ENCODE measurements around the gene RBM20.

Gene RBM20

DNA sequence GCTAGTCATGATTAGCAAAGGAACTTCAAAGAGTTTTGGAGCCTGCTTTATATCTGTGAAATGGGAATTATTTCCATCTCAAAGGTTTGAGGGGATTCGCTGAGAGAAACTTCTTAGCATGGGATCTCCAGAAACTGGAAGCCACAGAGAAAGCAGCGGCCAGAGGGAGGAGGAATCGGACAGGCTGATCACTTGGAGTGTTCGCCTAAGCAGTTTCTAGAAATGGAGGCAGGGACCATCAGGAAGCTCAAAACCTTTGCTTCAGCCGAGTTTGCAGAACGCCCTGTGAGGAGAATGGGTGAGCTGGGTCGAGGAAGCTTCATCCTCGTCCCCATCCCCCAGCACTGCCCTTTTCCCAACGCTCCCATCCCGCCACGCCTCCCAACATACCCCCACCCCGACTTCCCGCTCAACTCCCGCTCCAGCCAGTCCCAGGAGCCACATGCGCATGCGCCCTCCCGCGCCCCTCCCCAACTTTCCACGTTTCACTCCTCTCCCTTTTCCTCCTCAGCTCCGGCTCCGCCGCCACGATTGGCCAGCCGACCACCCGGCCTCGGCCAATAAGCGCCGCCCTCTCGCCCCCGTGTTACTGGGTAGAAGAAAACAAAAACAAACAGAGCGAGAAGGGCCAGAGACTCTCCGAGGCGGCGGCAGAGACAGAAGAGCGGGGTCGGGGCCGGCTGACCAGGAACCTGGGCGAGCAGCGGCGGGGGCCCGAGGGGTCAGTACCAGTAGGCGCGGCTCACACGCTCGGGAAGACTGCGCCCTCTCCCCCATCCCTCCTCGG is 227.4 kb downstream of the RBM20 start, which contains the start of gene PDCD4:
TSS of gene PDCD4 (plus strand) at position 631 of the 787 bp plus-strand sequence. CDS start 4,100 bp downstream, outside the sequence.
- peak; percentile 94 for DNase-seq (ENCODE audit: low read depth)

DNA sequence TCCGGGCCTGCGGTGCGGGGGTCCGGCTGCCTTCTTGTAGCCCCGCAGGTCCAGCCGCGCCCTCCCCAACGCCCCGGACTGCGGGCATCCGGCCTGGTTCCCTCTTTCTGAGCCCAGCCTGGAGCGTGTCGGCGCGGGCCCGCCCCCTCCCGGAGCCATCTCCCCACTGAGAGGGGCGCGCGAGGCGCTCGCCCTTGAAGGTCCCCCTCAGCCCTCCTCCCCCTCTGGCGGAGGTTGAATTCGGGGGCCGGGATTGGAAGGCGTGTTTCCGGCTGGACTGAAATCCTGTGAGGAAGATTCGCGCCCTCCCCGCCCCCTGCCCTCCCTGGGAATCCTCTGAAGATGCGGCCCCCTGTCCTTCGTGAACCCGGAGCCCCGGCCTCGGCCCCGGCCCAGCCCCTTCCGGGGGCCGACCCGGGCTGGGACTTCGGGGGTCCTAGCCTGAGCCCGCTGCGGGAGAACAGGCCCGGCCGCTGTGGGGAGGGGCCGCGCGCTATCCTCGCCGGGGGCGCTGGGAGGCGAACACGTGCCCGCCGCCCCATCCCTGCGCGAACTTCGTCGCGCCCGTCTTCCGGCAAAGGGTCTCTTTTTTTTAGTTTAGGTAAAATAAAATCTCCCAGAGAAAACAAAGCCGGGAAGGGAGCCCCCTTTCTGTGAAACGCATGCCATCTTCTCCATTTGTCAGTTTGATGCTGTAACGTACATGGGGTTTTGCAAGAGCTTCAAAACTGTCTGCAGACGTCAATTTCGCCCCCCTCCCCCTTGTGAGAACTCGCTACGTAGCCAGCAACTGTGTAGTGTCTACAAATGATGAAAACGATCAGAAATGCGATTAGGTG is 228.2 kb downstream of the RBM20 start:
- peak; percentile 60 for DNase-seq (ENCODE audit: low read depth)

DNA sequence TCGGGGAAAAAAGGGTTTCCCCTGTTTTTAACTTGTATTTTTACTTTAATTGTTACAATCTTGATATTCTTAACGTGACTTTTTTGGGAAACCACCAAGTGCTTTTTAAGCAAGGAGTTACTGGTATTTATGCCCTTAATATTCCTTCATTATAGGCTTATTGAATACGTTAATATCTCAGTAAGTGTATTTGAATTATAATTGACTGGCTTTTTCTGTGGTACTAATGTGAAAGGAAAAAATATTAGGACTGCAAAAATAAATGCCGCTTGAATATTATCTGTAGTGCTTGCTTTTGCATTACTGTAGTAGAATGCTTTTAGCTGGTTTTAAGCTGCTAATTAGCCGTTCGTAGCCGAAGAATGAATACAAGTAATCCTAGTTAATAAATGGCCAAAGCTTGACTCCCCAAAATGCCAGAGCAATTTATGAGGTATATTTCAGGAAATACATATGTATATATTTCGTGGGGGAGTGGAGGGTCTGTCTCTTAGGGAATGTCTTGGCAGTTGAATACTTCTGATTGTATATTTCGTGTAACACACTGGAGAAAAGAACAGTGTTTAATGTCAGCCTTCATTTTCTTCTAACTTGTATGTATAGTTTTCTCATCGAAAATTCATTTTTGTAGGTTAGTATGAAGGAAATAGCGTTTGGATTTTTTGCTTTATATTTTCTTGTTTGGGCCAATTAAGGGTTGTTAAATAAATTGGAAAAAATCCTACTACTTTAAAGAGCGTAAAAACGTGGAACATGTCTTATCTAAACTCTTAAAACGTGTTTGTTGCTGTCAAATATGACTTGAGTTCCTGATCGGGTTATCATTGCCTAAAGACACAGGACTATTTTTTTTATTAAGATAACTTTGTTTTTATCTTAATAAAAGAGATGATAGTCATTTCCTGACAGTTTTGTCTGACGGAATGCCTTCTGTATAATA is 229.1 kb downstream of the RBM20 start:
- DNase-seq (ENCODE audit: low read depth) = no peak

DNA sequence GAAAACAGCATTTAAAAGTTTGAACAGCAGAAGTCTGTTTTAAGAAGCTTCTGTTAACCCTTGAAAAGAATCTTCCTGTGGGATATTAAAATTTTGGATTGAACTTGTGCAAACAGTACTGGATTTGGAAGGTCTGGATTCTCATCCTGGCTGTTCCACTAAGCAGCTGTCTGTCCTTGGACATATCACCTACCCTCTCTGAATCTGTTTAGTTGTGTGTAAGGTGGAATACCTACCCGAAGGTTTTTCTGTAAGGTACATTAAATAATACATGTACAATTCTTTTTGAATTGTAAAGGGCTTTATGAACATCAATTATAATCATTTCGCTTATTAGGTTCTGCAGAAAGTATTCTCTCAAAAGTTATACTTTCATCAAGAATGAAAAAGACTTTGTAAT is 229.8 kb downstream of the RBM20 start:
- DNase-seq (ENCODE audit: low read depth) = no peak

DNA sequence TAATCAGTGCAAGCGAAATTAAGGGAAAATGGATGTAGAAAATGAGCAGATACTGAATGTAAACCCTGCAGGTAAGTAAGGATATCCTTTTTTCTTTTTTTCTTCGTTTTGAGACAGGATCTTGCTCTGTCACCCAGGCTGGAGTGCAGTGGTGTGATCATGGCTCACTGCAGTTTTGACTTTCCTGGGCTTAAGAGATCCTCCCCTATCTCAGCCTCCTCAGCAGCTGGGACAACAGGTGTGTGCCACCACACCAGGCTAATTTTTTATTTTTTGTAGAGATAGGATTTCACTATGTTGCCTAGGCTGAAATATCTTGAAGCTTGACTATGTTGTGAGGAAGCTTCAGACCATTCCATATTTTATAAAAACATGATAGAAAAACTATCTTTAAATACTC is 231.9 kb downstream of the RBM20 start:
- no peak for DNase-seq (ENCODE audit: low read depth)

DNA sequence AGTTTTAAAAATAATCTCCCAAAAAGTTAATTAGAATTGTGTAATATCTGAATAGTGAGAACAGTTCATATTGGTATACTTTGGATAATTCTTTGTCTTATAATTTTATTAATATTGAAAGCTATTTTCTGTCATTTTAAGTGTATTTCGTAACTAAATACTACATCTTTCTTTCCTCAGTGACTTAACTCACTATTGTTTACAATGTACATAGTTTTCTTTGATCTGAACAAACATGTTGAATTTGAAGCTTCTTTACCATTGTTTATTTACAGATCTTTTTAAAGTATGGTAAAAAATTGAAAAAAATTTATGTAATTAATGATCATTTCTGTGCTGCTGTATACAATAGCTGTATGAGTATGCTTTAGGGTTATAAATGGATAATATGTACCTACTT is 232.7 kb downstream of the RBM20 start:
- DNase-seq (ENCODE audit: low read depth) = no peak

DNA sequence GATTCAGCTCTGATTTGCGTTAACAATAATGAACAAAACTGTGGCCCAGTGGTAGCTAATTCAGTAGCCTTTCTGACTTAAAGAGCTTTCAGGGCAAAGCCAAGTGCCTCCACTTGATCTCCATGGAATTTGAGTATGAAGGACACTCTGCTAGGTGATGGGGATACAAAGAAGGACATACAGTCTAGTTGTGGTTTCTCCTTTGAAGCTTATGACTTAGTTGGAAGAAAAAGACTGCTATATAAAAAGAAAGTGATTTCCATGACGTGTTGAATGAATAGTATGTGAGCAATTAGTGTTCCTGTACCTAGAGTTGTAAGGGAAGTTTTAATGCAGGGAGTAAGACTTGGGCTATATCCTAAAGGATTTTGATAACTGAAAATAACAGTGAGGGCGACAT is 235.9 kb downstream of the RBM20 start:
- DNase-seq (ENCODE audit: low read depth) = no peak

DNA sequence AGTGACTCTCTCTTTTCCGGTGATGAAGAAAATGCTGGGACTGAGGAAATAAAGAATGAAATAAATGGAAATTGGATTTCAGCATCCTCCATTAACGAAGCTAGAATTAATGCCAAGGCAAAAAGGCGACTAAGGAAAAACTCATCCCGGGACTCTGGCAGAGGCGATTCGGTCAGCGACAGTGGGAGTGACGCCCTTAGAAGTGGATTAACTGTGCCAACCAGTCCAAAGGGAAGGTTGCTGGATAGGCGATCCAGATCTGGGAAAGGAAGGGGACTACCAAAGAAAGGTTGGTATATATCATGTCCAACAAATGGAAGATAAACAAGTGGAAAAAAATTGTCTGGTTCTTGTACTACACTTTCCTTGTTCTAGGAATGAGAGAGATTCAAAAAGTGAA is 237.1 kb downstream of the RBM20 start:
- DNase-seq (ENCODE audit: low read depth) = no peak

DNA sequence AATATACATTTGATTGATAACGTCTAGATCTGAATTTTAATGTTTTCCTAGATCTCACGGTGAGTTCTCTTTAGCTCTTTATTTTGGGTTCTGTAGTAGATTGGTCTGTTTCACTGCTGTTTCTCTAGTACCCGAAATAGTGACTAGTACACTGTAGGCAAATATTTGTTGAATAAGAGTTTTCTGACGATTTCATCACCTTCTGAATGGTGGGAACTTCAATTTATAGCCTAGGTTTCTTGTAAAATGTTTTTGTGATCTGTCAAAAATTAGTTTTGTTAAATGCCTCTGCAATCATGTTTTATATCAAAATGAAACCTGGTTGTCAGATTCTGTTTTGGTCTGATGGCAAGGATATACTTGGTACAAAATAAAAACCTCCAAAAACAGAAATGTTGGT is 237.8 kb downstream of the RBM20 start:
- DNase-seq (ENCODE audit: low read depth) = no peak

DNA sequence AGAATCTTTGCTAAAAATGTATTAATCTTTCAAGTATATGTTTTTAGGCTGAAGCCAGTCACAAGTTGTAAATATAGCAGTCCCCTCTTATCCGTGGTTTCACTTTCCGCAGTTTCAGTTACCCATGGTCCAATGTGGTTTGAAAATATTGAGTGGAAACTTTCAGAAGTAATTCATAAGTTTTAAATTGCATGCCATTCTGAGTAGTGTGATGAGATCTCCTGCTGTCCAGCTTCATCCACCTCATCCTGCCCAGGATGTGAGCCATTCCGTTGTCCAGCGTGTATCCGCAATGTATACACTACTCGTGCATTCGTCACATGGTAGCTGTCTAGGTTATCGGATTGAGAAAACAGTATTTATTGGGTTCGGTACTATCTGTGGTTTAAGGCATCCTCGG is 239.8 kb downstream of the RBM20 start:
- no peak for DNase-seq (ENCODE audit: low read depth)

DNA sequence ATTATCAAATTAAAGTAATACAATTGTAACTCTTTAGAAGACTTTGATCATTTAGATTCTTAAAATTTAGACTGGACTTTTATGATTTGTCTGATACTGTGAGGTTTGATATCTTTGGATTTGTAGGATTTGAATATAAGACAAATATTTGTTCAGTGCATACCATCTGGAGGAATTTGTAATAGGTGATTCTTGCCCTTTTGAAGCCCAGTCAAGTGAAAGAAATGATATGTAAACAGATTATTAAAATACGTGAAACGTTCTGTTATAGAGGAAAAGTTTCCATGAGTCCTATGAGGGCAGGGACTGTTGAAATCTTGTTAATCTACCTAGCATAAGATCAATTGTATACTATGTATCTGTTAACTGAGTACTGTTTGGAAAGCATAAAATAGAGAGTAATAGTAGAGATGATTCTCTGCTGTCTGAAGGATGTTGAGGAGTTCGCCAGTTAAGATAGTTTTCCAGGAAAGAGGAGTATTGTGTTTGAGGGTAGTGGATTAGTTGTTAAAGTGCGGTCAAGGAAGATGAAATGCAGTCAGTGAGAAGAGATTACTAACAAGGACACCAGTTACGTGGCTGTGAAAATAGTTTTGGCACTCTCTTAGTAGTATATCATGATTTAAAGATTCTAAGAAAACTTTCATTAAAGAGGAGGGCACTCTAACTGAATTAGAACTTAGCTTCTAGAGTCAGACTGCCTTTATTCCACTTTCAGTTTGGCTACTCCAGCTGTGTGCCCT is 242.0 kb downstream of the RBM20 start:
- no peak for DNase-seq (ENCODE audit: low read depth)

DNA sequence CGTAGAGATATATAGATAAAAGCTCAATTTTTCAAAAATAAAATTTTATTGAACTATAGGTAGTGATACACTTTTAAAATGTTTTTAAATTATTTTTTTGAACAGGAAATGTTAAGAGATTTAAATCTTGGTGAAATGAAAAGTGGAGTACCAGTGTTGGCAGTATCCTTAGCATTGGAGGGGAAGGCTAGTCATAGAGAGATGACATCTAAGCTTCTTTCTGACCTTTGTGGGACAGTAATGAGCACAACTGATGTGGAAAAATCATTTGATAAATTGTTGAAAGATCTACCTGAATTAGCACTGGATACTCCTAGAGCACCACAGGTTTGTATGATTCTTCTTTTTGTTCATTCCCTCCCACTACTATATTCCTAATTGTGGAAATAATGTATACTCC is 243.4 kb downstream of the RBM20 start:
- DNase-seq (ENCODE audit: low read depth) = no peak
